Measurements from ENCODE around the gene ITCH.

GRCh38 chr20:34363465-34364222, 571 bp downstream of the ITCH start:
- no peak for TF ChIP-seq CTCF (IDR thresholded peaks at IDR 0.05; ENCODE audit: poor library complexity)
- TF ChIP-seq EZH2 (IDR thresholded peaks at IDR 0.05; ENCODE audit: borderline replicate concordance) = no peak
- TF ChIP-seq EZH2phosphoT487 (IDR thresholded peaks at IDR 0.05; ENCODE audit: low read depth, severe bottlenecking, unreplicated experiment) = no peak
